ENCODE data around the gene ZNF697. TPM values are rescaled to one million over a fixed set of nuclear protein-coding genes. Genes with fewer than 3 reads are reported as not detected.

Gene ZNF697
- total RNA-seq, 4 donors from 2014 or later, result 10.8 to 17.9 (median 11.9) TPM

DNA sequence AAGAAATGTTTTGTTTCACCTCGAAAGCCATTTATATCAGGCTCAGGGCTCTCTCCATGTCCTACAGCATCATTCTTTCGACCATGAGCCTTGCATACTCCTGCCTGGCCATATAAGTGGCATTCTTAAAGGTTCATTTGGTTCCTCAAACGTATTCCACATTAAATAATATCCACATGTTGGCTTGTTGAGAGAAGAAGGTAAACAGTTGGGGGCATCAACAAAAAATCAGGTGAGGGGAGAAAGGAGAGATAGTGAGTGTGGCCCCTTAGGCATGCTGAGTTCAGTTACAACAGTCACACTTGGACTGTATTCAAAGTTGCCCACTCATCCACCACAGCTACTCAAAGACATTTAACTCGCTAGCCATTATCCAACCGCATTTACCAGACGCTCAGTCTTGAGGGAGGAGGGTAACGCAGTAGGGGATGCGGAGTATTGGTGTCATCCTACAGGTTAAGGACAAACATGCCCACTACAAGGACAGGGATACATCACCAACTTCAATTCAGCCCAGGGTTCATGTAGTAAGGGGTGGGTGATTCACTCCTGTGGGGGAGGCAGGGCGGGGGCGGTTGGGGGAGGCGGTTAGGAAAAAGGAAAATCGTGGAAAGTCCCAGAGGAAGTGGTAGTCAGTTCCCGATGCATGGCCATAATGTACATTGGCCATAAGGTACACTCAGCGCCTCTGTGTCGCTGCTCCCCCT lies 1.4 kb downstream of the ZNF697 start:
- Histone ChIP-seq H3K27ac (peak overlapping the region in 1 of 3 donors; percentile 86), H3K4me1 (peaks cover 26 to 34% of the 10 kb centered on the region in 2 donors), H3K4me3 (replicated peaks in 1 of 3) (peak overlapping the region in 2 of 3 donors; percentile 84 to 92), H3K36me3 (no peaks in the 10 kb centered on the region), H3K9me3 (no peaks in the 10 kb centered on the region), H3K27me3 (no peaks in the 10 kb centered on the region)
- TF ChIP-seq POLR2A (IDR thresholded peaks at IDR 0.05), result no peak
- TF ChIP-seq, protein P1, sequence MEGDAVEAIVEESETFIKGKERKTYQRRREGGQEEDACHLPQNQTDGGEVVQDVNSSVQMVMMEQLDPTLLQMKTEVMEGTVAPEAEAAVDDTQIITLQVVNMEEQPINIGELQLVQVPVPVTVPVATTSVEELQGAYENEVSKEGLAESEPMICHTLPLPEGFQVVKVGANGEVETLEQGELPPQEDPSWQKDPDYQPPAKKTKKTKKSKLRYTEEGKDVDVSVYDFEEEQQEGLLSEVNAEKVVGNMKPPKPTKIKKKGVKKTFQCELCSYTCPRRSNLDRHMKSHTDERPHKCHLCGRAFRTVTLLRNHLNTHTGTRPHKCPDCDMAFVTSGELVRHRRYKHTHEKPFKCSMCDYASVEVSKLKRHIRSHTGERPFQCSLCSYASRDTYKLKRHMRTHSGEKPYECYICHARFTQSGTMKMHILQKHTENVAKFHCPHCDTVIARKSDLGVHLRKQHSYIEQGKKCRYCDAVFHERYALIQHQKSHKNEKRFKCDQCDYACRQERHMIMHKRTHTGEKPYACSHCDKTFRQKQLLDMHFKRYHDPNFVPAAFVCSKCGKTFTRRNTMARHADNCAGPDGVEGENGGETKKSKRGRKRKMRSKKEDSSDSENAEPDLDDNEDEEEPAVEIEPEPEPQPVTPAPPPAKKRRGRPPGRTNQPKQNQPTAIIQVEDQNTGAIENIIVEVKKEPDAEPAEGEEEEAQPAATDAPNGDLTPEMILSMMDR (IDR thresholded peaks at IDR 0.05), result no peak
- DNase-seq, result no peak
- WGBS, 2 donors, result 50 to 52% methylated on average over 15 of the region's 15 CpGs
- intact Hi-C loops (cut with DNase I), result no loop called here

GRCh38 chr1:119639109-119639508 lies 9.0 kb downstream of the ZNF697 start:
- no peak for DNase-seq
- intact Hi-C loops (cut with DNase I), result no loop called here
- no peak overlapping the region for H3K27ac ChIP-seq
- TF ChIP-seq POLR2A (IDR thresholded peaks at IDR 0.05), result no peak
- TF ChIP-seq, protein P1 (IDR thresholded peaks at IDR 0.05), result no peak
- no peaks in the 10 kb centered on the region for H3K36me3 ChIP-seq
- peaks cover 32 to 33% of the 10 kb centered on the region in 2 donors for H3K4me1 ChIP-seq
- no peak overlapping the region for H3K4me3 ChIP-seq (replicated peaks in 1 of 3)
- no peaks in the 10 kb centered on the region for H3K27me3 ChIP-seq
- 93% methylated on average over 1 of the region's 1 CpG for WGBS, 2 donors
- H3K9me3 ChIP-seq, result no peaks in the 10 kb centered on the region

DNA sequence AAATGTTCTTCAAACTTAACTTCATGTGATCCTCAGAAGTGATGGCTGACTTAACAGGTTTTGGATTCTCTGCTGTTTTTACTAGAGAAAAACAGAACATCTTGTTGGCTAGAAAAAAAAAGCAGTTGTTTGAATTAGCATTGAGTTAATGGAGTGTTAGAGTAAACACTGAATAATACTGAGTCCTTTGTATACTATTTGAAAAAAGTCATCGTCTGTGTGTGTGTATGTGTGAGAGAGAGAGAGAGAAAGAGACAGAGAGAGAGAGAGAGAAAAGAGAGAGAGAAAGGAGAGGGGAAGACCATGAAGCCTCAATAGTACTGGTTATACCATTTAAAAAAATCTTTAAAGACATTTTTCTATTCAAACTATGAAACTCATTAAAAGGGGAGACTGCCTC lies 10.4 kb downstream of the ZNF697 start:
- 20 to 41% methylated on average over 1 of the region's 1 CpG for WGBS, 2 donors
- no peaks in the 10 kb centered on the region for H3K27me3 ChIP-seq
- peak overlapping the region in 2 of 3 donors; percentile 27 to 32 for H3K27ac ChIP-seq
- intact Hi-C loops (cut with DNase I), result no loop called here
- no peaks in the 10 kb centered on the region for H3K36me3 ChIP-seq
- peaks cover 38% of the 10 kb centered on the region in 2 donors for H3K4me1 ChIP-seq
- TF ChIP-seq, protein P1 (IDR thresholded peaks at IDR 0.05), result no peak
- no peak for TF ChIP-seq POLR2A (IDR thresholded peaks at IDR 0.05)
- no peak overlapping the region for H3K4me3 ChIP-seq (replicated peaks in 1 of 3)
- H3K9me3 ChIP-seq, result no peaks in the 10 kb centered on the region
- no peak for DNase-seq

- H3K36me3 ChIP-seq, result no peaks in the 10 kb centered on the region
- TF ChIP-seq, protein P1 (IDR thresholded peaks at IDR 0.05), result no peak
- no peak for TF ChIP-seq POLR2A (IDR thresholded peaks at IDR 0.05)
- DNase-seq, result no peak
- no peak overlapping the region for H3K4me3 ChIP-seq (replicated peaks in 1 of 3)
- intact Hi-C loops (cut with DNase I), result no loop called here
- peaks cover 49% of the 10 kb centered on the region in 2 donors for H3K4me1 ChIP-seq
- H3K9me3 ChIP-seq, result no peaks in the 10 kb centered on the region
- H3K27ac ChIP-seq, result no peak overlapping the region
- WGBS, 2 donors, result 94 to 96% methylated on average over 4 of the region's 4 CpGs
- no peaks in the 10 kb centered on the region for H3K27me3 ChIP-seq
These were observed 11.5 kb downstream of the ZNF697 start for GRCh38 chr1:119636491-119637089.

- H3K4me3 ChIP-seq (replicated peaks in 1 of 3), result no peak overlapping the region
- intact Hi-C loops (cut with DNase I), result no loop called here
- no peaks in the 10 kb centered on the region for H3K9me3 ChIP-seq
- 89 to 90% methylated on average over 7 of the region's 7 CpGs for WGBS, 2 donors
- no peaks in the 10 kb centered on the region for H3K27me3 ChIP-seq
- DNase-seq, result no peak
- peaks cover 53 to 56% of the 10 kb centered on the region in 2 donors for H3K4me1 ChIP-seq
- H3K36me3 ChIP-seq, result no peaks in the 10 kb centered on the region
- no peak for TF ChIP-seq POLR2A (IDR thresholded peaks at IDR 0.05)
- TF ChIP-seq, protein P1 (IDR thresholded peaks at IDR 0.05), result no peak
- H3K27ac ChIP-seq, result no peak overlapping the region
These were observed 12.2 kb downstream of the ZNF697 start for GRCh38 chr1:119635811-119636390.

Data from thyroid gland (tissue), 4 donors.